Liver (tissue), 9 donors: ENCODE measurements around the gene CACNA2D1. TPM values are rescaled to one million over a fixed set of nuclear protein-coding genes. Genes with fewer than 3 reads are reported as not detected.

Experiments
- DNase-seq: peaks from one replicate; pipeline ENCODE4 v3.0.0-alpha.2; 2017; ENCODE audit warnings: low spot score
- H3K27ac ChIP-seq, 2 donors: one replicate each; pipeline ENCODE4 v1.7.0; 2013; ENCODE audit warnings: inconsistent platforms in 2 of 2, low read length in 2 of 2, control low read depth in 1 of 2, low read depth in 1 of 2, mild to moderate bottlenecking in 1 of 2
- H3K27me3 ChIP-seq, 4 donors: one replicate each; pipeline versions ENCODE4 v1.6.1 to v1.7.0; 2013; ENCODE audit warnings: low read length in 3 of 4, inconsistent platforms in 1 of 4, mild to moderate bottlenecking in 1 of 4, moderate library complexity in 1 of 4; ENCODE audit not compliant: control insufficient read depth in 4 of 4, insufficient read depth in 4 of 4
- H3K36me3 ChIP-seq, 4 donors: one replicate each; pipeline versions ENCODE4 v1.6.1 to v1.7.0; 2013; ENCODE audit warnings: low read length in 3 of 4, mild to moderate bottlenecking in 3 of 4, low read depth in 1 of 4, moderate library complexity in 1 of 4; ENCODE audit not compliant: control insufficient read depth in 4 of 4, insufficient read depth in 3 of 4
- H3K4me1 ChIP-seq, 4 donors: one replicate each; pipeline versions ENCODE4 v1.6.1 to v1.7.0; 2013; ENCODE audit warnings: low read length in 3 of 4, mild to moderate bottlenecking in 3 of 4, moderate library complexity in 1 of 4; ENCODE audit not compliant: control insufficient read depth in 4 of 4, insufficient read depth in 4 of 4
- H3K4me3 ChIP-seq, 3 donors: one replicate each; pipeline versions ENCODE4 v1.6.1 to v1.7.0; 2013; ENCODE audit warnings: low read length in 3 of 3, control low read depth in 1 of 3, low read depth in 1 of 3, mild to moderate bottlenecking in 1 of 3
- H3K9ac ChIP-seq, 2 donors: one replicate each; pipeline ENCODE4 v1.7.0; 2013; ENCODE audit warnings: low read length in 2 of 2, mild to moderate bottlenecking in 2 of 2, moderate library complexity in 2 of 2, control low read depth in 1 of 2, low read depth in 1 of 2
- H3K9me3 ChIP-seq, 4 donors: one replicate each; pipeline versions ENCODE4 v1.6.1 to v1.7.0; 2013; ENCODE audit warnings: low read length in 3 of 4; ENCODE audit not compliant: control insufficient read depth in 4 of 4
- ATF3 ChIP-seq: IDR thresholded peaks from 2 replicates; pipeline ENCODE4 v1.6.1; 2016; ENCODE audit warnings: antibody characterized with exemption
- EGR1 ChIP-seq, 2 donors: IDR thresholded peaks; 2 replicates each; pipeline ENCODE4 v1.6.1; 2016 to 2018; ENCODE audit warnings: antibody characterized with exemption in 2 of 2, low read depth in 2 of 2
- FOXA1 ChIP-seq: IDR thresholded peaks from 2 replicates; pipeline ENCODE4 v1.6.1; 2016; ENCODE audit warnings: antibody characterized with exemption
- GABPA ChIP-seq, 2 donors: IDR thresholded peaks in 1 of 2; conservative IDR thresholded peaks in 1 of 2; 2 replicates each; pipeline ENCODE4 v1.6.1; 2016; ENCODE audit warnings: antibody characterized with exemption in 2 of 2, mild to moderate bottlenecking in 1 of 2, moderate library complexity in 1 of 2
- HNF4A ChIP-seq, 2 donors: conservative IDR thresholded peaks; 2 replicates each; pipeline ENCODE4 v1.6.1; 2016; ENCODE audit warnings: antibody characterized with exemption in 2 of 2, mild to moderate bottlenecking in 2 of 2
- JUND ChIP-seq, 2 donors: IDR thresholded peaks; 2 replicates each; pipeline ENCODE4 v1.6.1; 2016; ENCODE audit warnings: antibody characterized with exemption in 2 of 2
- NR2F2 ChIP-seq: IDR thresholded peaks from 2 replicates; pipeline ENCODE4 v1.6.1; 2016; ENCODE audit warnings: antibody characterized with exemption
- RXRA ChIP-seq, 2 donors: IDR thresholded peaks; 2 replicates each; pipeline ENCODE4 v1.6.1; 2017 to 2018; ENCODE audit warnings: antibody characterized with exemption in 2 of 2, mild to moderate bottlenecking in 1 of 2
- TAF1 ChIP-seq: conservative IDR thresholded peaks from 2 replicates; pipeline ENCODE4 v1.6.1; 2016; ENCODE audit warnings: antibody characterized with exemption, mild to moderate bottlenecking
- YY1 ChIP-seq: IDR thresholded peaks from 2 replicates; pipeline ENCODE4 v1.6.1; 2016; ENCODE audit warnings: antibody characterized with exemption, mild to moderate bottlenecking
- WGBS: extraction: QIAGEN DNeasy Blood & Tissue Kit; methylation state at CpG from one replicate; pipeline ENCODE4 v1.1.7; 2013; 5-methylcytosine and 5-hydroxymethylcytosine counted together
- polyA plus RNA-seq, 2 donors: library from polyadenylated mRNA; stranded (reverse) in 1 of 2; unstranded in 1 of 2; fragments of 200-250 nt in 1 of 2; fragments of >200 nt in 1 of 2; fragmentation: Nextera tagmentation in 1 of 2; extraction: Ambion mirVana in 1 of 2; gene quantifications; one replicate each; pipeline versions ENCODE4 v1.2.1 to v1.2.3, GENCODE V29; 2013 to 2015
- total RNA-seq, 2 donors: library from RNA; depleted of rRNA; stranded (reverse); fragments of >200 nt; gene quantifications; one replicate each; pipeline ENCODE4 v1.2.3, GENCODE V29; 2014
- TF ChIP-seq, protein P1 (sequence below): IDR thresholded peaks from 2 replicates; pipeline ENCODE4 v1.6.1; 2016; ENCODE audit warnings: antibody characterized with exemption
- TF ChIP-seq, protein P2 (sequence below): fragments of 150-350 bp; IDR thresholded peaks from 2 replicates; pipeline ENCODE4 v1.5.1; 2017; ENCODE audit warnings: improper control_type of control experiment, low read depth, low read length; ENCODE audit not compliant: missing input control
- TF ChIP-seq, protein P3 (sequence below): IDR thresholded peaks from 2 replicates; pipeline ENCODE4 v1.6.1; 2016; ENCODE audit warnings: antibody characterized with exemption
- TF ChIP-seq, protein P4 (sequence below): IDR thresholded peaks from 2 replicates; pipeline ENCODE4 v1.6.1; 2016; ENCODE audit warnings: antibody characterized with exemption, mild to moderate bottlenecking
- donor health status: healthy.
- donor health status: healthy.
- donor health status: healthy.
- donor health status: healthy.
- donor health status: healthy.

The CACNA2D1 gene
- total and polyA plus RNA-seq, 4 donors = 0.42 to 2.3 (median 0.94) TPM

DNA sequence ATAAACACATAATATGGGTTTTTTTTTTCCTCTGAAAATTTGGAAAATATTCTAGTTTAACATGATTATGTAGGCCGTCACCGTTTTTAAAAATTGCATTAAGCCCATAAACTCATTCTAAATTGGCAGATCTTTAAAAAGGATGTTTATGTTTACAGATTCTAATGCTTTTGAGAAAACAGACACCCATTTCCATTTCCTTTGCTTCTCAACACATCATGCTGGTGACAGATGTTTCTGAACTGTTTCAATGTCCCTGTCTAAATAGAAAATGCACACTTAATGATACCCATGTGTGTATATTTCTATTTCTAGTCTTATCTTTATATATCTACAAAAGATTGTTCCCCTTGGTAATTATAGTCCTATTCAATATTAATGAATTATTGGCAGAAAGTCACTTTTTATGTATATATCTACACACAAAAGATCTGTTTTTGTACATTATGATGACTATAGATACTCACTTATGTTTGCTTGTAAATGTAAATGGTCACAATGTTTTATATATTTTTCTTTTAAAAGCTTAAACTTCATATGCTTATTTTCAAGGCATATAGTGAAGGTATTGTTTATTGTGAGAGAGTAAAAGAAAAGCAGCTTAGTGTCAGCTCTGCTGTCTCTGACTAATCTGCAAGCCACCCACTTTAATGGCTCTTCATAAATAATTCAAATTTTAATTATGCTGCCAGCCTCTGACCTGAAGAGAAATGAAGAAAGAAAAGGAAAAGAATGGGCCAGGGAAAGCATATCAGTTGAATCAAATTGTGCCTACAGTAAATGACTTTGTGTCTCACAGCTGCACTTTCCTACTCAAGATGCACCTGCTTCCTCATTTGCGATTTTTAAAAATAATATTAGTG, 179.4 kb downstream of the CACNA2D1 start:
- H3K9me3 ChIP-seq = no peaks in the 10 kb centered on the region
- H3K4me3 ChIP-seq = no peak overlapping the region
- no peak overlapping the region for H3K27ac ChIP-seq
- no peaks in the 10 kb centered on the region for H3K4me1 ChIP-seq
- peaks cover 0 to 2% (median 0%) of the 10 kb centered on the region in 4 donors for H3K27me3 ChIP-seq
- TF ChIP-seq ATF3 (no peak), NR2F2 (no peak), TAF1 (no peak), JUND (IDR thresholded peaks at IDR 0.05) (no peak)
- TF ChIP-seq, protein P1, sequence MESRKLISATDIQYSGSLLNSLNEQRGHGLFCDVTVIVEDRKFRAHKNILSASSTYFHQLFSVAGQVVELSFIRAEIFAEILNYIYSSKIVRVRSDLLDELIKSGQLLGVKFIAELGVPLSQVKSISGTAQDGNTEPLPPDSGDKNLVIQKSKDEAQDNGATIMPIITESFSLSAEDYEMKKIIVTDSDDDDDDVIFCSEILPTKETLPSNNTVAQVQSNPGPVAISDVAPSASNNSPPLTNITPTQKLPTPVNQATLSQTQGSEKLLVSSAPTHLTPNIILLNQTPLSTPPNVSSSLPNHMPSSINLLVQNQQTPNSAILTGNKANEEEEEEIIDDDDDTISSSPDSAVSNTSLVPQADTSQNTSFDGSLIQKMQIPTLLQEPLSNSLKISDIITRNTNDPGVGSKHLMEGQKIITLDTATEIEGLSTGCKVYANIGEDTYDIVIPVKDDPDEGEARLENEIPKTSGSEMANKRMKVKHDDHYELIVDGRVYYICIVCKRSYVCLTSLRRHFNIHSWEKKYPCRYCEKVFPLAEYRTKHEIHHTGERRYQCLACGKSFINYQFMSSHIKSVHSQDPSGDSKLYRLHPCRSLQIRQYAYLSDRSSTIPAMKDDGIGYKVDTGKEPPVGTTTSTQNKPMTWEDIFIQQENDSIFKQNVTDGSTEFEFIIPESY = no peak
- TF ChIP-seq, protein P2, sequence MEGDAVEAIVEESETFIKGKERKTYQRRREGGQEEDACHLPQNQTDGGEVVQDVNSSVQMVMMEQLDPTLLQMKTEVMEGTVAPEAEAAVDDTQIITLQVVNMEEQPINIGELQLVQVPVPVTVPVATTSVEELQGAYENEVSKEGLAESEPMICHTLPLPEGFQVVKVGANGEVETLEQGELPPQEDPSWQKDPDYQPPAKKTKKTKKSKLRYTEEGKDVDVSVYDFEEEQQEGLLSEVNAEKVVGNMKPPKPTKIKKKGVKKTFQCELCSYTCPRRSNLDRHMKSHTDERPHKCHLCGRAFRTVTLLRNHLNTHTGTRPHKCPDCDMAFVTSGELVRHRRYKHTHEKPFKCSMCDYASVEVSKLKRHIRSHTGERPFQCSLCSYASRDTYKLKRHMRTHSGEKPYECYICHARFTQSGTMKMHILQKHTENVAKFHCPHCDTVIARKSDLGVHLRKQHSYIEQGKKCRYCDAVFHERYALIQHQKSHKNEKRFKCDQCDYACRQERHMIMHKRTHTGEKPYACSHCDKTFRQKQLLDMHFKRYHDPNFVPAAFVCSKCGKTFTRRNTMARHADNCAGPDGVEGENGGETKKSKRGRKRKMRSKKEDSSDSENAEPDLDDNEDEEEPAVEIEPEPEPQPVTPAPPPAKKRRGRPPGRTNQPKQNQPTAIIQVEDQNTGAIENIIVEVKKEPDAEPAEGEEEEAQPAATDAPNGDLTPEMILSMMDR = no peak
- TF ChIP-seq, protein P3, sequence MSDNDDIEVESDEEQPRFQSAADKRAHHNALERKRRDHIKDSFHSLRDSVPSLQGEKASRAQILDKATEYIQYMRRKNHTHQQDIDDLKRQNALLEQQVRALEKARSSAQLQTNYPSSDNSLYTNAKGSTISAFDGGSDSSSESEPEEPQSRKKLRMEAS = no peak
- TF ChIP-seq, protein P4, sequence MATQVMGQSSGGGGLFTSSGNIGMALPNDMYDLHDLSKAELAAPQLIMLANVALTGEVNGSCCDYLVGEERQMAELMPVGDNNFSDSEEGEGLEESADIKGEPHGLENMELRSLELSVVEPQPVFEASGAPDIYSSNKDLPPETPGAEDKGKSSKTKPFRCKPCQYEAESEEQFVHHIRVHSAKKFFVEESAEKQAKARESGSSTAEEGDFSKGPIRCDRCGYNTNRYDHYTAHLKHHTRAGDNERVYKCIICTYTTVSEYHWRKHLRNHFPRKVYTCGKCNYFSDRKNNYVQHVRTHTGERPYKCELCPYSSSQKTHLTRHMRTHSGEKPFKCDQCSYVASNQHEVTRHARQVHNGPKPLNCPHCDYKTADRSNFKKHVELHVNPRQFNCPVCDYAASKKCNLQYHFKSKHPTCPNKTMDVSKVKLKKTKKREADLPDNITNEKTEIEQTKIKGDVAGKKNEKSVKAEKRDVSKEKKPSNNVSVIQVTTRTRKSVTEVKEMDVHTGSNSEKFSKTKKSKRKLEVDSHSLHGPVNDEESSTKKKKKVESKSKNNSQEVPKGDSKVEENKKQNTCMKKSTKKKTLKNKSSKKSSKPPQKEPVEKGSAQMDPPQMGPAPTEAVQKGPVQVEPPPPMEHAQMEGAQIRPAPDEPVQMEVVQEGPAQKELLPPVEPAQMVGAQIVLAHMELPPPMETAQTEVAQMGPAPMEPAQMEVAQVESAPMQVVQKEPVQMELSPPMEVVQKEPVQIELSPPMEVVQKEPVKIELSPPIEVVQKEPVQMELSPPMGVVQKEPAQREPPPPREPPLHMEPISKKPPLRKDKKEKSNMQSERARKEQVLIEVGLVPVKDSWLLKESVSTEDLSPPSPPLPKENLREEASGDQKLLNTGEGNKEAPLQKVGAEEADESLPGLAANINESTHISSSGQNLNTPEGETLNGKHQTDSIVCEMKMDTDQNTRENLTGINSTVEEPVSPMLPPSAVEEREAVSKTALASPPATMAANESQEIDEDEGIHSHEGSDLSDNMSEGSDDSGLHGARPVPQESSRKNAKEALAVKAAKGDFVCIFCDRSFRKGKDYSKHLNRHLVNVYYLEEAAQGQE = no peak
- H3K9ac ChIP-seq = no peak overlapping the region
- DNase-seq = no peak
- WGBS = 57% methylated on average over 3 of the region's 3 CpGs
- no peaks in the 10 kb centered on the region for H3K36me3 ChIP-seq

- Histone ChIP-seq H3K27me3 (peaks cover 0 to 2% (median 0%) of the 10 kb centered on the region in 4 donors), H3K27ac (no peak overlapping the region), H3K9me3 (no peaks in the 10 kb centered on the region), H3K4me3 (no peak overlapping the region), H3K4me1 (no peaks in the 10 kb centered on the region), H3K36me3 (no peaks in the 10 kb centered on the region), H3K9ac (no peak overlapping the region)
- no peak for DNase-seq
- WGBS = 57% methylated on average over 2 of the region's 2 CpGs
- TF ChIP-seq, protein P4 = no peak
- TF ChIP-seq EGR1 (IDR thresholded peaks at IDR 0.05; ENCODE audit: low read depth in 2 of 2) = no peak
- no peak for TF ChIP-seq GABPA (IDR thresholded peaks at IDR 0.05 in 1 of 2, conservative IDR thresholded peaks at IDR 0.05 in 1 of 2)
- TF ChIP-seq RXRA (IDR thresholded peaks at IDR 0.05) = no peak
- TF ChIP-seq TAF1 = no peak
- TF ChIP-seq, protein P3 = no peak
- TF ChIP-seq YY1 = no peak
- TF ChIP-seq ATF3 = no peak
- TF ChIP-seq FOXA1 = no peak
- TF ChIP-seq HNF4A (conservative IDR thresholded peaks at IDR 0.05) = no peak
- TF ChIP-seq NR2F2 = no peak
- TF ChIP-seq, protein P2 = no peak
Measured at GRCh38 chr7:82258181-82258580, 185.4 kb downstream of the CACNA2D1 start.
